Activated CD4-positive, alpha-beta memory T cell treated with anti-CD3 and anti-CD28 coated beads for 36 hours (primary cell): ENCODE data around the gene ASB7. TPM values are rescaled to one million over a fixed set of nuclear protein-coding genes. Genes with fewer than 3 reads are reported as not detected.

Experiments used
- total RNA-seq, 2 experiments: library from RNA; stranded (reverse); gene quantifications; one replicate each; pipeline ENCODE4 v1.2.3, GENCODE V29; 2021

The ASB7 gene
- total RNA-seq, 2 experiments from 2014 or later = 19.6 to 21.3 TPM

Other genes starting within 250 kb of the ASB7 start
- gene CERS3, start 73.6 kb upstream of the ASB7 start, total RNA-seq = under 1 TPM; 0.19 to 0.31 TPM
- 10 to 100 TPM; 31.6 to 37.0 TPM for gene LINS1, start 405 bp upstream of the ASB7 start, total RNA-seq